HG02610 (cell line): ENCODE data around the gene FXYD3.

Experiments used
- ATAC-seq: cut with Tn5 transposase; IDR thresholded peaks from one replicate; pipeline ENCODE4 v1.9.1; 2021; ENCODE audit warnings: mild to moderate bottlenecking, moderate library complexity; ENCODE audit not compliant: unreplicated experiment

Gene FXYD3

DNA sequence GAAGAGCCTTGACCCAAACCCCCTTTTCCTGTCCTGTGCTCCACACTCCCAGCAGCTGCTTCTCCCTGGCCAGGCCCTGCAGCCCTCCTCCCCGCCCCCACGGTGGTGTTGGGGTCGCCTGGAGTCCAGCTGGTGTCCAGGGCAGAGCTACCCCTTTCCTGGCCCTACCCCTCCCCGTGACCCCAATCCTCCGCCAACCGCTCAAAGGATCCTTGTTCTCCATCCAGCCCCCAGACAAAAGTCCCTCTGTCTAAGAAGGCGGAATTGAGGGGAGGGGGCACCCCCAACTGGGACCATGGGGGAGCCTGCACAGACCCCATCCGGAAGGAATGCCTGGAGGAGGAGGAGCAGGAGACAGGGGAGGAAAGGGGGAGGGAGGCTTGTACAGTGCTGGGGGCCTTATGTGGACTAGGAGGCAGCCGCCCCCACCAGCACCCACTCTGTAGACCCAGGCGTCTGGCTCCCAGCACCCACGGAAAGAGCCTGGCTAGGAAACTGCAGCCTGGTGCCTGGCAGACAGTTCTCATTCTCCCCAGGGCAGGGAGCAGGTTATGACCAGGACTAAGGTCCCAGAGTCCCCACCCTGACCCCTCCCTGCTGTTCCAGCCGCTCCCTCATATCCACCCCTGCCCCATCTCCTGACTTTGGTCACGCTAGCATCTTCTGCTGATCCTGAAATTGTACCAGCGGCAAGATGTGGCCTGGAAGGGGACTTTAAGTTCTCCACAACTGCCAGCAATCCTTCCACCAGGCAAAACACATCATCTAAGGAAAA, at the start of gene FXYD3:
FXYD3 (plus strand) TSS at position 647 of the 775 bp plus-strand sequence. CDS start 3,554 bp downstream, outside the sequence.
- ATAC-seq, result no peak

DNA sequence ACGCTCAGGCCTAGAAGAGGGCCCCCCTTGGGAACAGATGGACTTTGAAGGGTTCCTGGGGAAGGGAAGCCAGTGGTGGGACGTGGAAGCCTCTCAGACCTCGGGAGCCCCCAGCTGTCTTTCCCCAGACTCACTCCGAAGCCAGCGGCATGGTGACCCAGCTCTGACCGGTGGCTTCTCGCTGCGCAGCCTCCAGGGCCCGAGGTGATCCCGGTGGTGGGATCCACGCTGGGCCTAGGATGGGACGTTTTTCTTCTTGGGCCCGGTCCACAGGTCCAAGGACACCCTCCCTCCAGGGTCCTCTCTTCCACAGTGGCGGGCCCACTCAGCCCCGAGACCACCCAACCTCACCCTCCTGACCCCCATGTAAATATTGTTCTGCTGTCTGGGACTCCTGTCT, 49.5 kb upstream of the FXYD3 start:
- ATAC-seq, result no peak

DNA sequence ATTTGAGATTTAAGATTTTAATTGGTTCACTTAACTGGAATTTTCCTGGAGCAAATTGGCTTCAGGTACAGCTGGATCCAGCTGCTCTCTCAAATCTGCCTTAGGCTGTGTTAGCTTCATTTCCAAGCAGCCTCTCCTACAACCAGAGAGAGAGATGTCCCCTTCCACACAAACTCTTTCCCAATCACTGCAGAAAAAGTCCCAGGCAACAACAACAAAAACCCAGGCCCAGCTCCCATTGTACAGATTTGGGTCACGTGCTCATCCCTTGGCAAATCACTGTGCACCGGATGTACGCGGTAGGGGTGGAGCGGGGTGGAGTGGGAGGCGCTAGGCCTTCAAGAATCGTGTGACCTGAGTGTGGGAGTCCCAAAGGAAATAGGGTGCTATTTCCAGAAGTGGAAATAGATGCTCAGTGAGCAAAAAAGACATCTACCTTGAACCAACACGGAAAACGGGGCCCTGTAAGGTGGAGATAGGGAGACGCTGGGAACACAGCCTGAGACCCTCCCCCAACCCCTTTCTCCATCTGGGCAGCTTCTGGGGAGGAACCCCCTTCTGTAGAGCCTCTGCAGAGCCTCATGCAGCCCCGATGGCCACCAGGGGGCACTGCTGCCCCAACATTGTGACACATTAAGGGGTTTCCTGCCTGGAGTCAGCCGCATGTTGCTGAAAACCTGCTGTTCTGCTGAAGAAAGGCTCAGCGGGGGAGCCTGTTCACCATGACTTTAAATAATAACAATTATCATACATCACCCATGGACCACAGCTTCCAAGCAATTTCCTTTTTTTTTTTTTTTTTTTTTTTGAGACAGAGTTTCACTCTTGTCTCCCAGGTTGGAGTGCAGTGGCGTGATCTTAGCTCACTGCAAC, 48.7 kb upstream of the FXYD3 start:
- ATAC-seq, result peak; percentile 59

GRCh38 chr19:35068941-35069634, 46.5 kb upstream of the FXYD3 start:
- ATAC-seq, result no peak

- ATAC-seq, result no peak
Observed at GRCh38 chr19:35069696-35070095, 45.9 kb upstream of the FXYD3 start.

GRCh38 chr19:35070471-35070870, 45.2 kb upstream of the FXYD3 start:
- ATAC-seq, result no peak

- ATAC-seq, result no peak
Observed at GRCh38 chr19:35073516-35073915, 42.1 kb upstream of the FXYD3 start.

DNA sequence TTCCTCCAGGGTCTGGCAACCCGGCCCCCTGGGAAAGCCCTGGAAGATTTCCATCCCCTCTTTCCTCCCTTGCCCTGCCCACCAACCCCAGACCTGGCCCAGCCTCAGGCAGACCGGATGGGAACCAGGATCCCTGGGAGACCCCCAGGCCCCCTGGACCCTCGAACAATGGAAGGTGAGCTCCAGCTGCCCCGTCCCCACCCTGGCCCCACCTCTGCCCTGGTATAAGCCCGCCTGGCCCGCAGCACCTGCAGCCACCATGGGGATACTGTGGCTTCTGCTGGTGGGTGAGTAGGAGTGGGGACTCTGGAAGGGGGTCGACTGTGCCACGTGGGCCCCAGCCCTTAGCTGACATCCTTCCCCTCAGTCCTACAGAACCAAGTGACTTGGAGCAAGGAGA, 41.7 kb upstream of the FXYD3 start:
- ATAC-seq, result no peak

DNA sequence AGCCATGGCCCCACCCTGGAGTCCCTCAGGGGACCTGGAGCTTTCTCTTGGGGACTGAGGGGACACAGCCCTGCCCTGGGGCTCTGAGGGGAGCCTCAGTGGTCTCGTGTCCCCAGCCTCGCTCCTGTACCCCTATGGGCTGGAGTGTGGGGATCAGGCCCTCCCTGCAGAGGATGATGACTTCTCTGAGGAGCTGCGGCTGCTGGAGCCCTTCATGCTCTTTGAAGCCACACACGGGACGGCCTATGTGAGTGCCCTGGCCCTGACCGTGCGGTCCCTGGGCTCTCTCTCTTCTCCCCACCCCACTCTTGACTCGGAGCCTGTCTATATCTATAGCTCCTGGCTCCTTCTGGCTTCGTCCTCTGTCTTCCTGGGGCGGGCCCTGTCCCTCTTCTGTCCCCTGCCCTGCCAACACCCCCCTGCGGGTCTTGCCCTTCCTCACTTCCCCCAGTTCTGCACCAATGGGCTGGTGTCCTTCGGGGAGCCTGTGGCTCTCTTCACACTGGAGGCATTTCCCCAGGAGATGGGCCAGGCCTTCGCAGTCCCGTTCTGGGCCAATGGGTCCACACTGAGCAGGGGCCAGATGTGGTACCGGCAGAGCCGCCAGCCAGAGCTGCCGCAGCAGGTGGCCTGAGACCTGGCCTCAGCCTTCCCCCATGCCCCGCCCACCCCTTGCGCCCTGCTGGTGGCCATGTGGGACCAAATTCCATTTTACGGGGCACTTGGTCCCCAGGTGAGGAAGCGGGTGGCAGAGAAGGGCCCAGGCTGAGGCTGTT, 41.0 kb upstream of the FXYD3 start:
- no peak for ATAC-seq

GRCh38 chr19:35075202-35076025, 40.2 kb upstream of the FXYD3 start:
- no peak for ATAC-seq

- no peak for ATAC-seq
Observed at GRCh38 chr19:35076026-35076370, 39.6 kb upstream of the FXYD3 start.

GRCh38 chr19:35076657-35077056, 39.0 kb upstream of the FXYD3 start:
- ATAC-seq, result no peak

- ATAC-seq, result no peak
Observed at GRCh38 chr19:35077411-35078223, 38.0 kb upstream of the FXYD3 start.

DNA sequence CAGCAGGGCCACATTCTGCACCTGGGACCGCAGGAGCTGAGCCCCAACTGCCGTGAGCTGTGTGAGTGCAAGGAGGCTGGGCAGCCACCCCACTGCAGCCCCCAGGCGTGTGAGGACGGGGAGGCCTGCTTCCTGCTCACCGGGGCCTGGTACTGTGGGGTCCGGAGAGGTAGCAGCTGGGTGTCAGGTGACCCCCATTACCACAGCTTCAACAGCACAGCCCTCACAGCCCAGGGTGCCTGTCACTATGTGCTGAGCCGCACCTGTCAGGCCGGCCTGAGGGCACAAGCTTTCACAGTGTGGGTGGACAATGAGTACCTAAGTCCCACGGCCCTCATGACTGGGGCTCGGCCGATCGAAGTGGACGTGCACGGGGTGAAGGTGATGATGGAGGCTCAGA, 35.8 kb upstream of the FXYD3 start:
- ATAC-seq, result no peak

GRCh38 chr19:35080613-35081170, 34.9 kb upstream of the FXYD3 start:
- ATAC-seq, result no peak

DNA sequence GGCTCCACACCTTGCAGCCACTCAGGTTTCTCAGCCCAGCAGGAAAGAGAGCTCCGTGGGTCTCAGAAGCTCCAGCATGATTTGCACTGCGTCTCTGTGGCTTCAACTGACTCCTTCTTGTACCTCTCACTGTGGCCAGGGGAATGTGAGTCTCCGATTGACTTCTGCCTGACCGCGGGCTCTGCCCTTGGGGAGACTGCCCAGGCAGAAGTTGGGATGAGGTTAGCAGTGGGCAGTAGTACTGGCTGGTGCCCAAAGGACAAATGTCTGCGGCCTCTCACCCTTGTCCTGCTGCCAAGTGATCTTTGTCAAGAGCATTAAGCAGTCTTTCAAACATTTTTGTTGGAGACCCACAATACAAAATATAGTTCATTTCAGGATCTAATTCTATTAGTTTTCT, 34.4 kb upstream of the FXYD3 start:
- no peak for ATAC-seq

DNA sequence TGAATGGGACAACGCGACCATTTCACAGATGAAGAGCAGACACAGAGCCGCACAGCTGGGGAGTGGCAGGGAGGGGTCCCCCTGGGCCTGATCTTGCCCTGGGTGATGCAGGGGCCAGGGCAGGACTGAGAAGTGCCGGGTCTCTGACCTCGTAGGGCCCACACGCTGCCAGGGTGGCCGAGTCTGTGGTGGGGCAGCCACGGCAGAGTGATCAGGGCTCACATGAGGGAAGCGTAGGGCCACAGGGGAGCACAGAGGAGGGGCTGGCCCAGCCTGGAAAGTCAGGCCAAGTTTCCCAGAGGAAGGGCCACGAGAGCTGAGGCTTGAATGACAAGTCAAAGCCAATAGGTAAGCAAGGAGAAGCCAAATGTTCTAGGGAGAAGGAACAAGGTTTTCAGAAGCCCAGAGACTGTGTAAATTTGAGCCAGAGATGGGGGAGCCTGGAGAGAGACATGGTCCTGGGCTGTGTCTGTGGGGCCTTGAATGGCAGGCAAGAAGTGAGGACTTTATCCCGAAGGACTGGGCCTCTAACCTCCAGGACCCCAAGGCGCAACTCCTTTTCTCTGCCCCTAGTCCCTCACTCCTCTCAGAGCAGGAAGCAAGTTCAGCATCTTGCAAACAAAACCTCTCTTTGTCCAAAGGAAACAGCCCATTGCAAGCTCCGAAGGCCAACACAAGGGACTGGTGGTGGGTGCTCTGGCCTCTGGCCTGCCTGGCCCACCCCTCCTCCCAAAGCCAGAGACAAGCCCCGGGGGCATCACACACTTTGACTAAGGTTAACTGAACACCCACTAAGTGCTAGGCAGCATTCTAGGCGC, 31.7 kb upstream of the FXYD3 start:
- ATAC-seq, result no peak

DNA sequence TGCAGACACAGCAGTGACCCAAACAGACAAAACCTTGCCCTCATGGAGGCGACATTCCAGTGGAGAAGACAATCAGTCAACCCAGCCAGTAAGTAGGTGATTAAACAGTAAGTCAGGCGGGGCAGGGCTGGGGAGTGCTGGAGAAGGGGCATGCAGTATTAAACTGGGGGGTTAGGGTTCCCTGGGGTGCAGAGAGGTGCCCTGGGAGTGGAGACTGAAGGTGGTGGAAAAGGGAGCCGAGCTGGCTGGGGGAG, 31.2 kb upstream of the FXYD3 start:
- ATAC-seq, result no peak
